NCI-H510A treated with DMSO at 0.1 percent for 48 hours (cell line): ENCODE data around the gene PTPRN2.
"Not testable (repeated sequence)": the region's sequence is repeated elsewhere in the genome, so short reads cannot be mapped to it uniquely, and the experiment has no call there.

ENCODE experiments used
- DNase-seq: peaks from one replicate; lab custom pipeline; 2025; lab: John Stamatoyannopoulos, UW

Gene PTPRN2

DNA sequence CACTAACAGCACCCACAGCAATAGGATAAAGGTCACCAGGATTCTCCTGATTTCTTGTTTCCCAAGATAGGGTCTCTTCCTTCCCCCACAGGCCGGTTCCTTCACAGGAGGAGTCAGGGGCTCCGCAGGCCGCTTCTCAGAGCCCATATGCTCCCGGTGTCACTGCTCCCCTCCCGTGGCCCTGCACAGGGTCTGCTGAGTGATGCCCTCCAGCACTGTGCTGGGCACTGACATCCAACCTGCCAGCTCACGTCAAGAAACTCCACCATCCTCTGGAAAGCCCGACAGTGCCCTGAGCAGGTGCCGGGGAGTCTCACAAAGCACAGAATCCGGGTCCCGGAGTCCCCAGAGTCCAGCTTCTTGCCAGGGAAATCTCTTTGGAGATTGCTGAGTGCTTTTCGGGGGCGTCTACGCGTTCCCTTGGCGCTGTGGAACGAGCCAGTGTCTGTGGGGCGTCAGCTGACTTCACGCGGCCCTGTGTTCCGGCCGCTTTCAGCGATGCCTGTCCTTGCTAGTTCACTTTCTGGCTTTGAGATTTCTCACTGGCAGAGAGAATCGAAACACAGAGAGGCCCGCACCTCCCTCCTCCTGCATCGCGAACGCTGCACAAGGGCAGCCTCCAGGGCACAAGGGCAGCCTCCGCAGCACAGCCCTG lies 683.3 kb downstream of the PTPRN2 start:
- DNase-seq = no peak

DNA sequence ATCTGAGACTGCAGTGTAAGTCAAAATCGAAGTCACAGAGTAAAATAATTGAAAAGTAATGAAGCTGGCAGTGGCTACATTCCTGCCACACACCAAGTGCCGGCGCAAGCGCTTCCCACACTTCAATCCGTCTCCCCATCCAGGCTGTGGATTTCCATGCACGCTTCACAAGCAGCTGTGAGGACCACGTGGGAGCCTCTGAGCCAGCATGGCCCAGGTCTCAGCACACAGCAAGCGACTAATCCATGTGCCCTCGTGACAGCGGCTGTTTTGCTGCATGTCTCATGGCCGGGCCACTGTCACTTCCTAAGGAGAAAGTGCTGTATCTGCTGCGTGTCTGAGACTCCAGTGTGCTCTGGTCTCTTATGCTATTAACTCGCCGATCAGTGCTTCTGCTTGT lies 683.9 kb downstream of the PTPRN2 start:
- DNase-seq = no peak

DNA sequence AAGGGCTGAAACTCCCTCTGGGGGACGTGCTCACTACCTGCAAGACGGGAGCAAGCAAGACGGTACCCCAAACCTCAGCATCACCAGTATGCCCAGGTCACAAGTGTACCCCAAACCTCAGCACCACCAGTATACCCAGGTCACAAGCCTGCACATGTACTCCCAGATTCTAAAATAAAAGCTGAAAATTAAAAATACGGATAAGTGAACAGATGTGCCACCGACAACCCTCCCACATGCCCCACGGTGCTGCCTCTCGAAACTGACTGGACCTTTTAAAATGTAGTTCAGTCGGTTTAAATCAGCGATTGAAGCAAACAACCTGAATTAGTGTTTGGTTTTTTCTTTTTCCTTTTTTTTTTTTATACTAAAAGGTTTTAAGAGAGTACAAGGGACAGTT lies 684.3 kb downstream of the PTPRN2 start:
- DNase-seq = no peak

DNA sequence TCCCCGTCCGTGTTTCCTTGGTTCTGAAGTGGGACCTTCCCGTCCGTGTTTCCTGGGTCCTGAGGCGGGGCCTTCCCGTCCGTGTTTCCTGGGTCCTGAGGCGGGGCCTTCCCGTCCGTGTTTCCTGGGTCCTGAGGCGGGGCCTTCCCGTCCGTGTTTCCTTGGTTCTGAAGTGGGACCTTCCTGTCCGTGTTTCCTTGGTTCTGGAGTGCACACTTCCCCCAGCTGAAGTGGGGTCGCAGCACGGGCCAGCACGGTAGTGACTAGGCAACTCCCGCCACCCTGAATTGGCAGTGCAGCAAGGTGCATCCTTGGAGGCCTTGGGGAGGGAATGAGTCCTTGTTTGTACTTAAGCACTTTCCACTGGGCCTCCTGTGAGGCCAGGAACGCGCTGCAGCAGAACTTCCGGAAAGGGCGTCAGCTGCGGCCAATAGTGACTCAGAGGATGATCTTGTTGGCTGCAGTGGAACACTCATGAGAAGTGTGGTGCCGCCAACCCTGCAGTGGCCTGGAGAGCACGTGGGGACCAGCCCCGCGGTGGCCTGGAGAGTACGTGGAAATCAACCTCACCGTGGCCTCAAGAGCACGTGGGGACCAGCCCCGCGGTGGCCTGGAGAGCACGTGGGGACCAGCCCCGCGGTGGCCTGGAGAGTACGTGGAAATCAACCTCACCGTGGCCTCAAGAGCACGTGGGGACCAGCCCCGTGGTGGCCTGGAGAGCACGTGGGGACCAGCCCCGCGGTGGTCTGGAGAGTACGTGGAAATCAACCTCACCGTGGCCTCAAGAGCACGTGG lies 685.6 kb downstream of the PTPRN2 start:
- not testable (repeated sequence) for DNase-seq

DNA sequence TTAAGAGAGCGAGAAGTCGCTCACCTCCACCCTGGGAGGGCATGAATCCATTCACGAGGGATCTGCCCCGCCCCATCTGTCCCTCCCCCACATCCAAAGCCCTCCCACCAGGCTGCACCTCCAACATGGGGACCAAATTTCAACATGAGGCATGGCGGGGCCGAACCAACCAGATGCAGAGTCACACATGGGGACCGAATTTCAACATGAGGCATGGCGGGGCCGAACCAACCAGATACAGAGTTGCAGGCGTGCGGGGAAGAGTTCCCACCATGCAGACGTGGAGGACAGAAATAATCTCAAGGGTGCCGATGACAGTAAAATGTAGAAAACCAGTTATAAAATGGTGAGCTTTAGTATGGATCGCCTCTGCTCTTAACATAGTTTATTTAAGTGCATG lies 686.5 kb downstream of the PTPRN2 start:
- no peak for DNase-seq

DNA sequence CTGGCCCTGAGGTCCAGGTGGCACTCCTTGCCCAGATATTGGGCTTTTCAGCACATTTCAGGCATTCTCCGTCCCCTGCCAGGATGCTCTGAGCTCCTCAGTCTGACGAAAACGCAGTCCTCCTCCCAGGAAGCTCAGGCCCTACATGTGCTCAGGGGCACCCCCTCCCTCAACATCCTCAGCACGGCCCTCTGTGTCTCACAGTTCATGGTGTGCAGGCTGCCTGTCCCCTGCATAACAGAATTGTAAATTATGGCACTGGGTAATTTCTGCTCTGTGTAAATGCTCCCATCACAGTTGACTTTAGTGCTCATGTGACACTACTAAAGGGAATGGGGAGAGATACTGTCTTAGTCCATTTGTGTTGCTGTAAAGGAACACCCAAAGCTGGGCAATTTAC lies 687.1 kb downstream of the PTPRN2 start:
- DNase-seq = no peak

DNA sequence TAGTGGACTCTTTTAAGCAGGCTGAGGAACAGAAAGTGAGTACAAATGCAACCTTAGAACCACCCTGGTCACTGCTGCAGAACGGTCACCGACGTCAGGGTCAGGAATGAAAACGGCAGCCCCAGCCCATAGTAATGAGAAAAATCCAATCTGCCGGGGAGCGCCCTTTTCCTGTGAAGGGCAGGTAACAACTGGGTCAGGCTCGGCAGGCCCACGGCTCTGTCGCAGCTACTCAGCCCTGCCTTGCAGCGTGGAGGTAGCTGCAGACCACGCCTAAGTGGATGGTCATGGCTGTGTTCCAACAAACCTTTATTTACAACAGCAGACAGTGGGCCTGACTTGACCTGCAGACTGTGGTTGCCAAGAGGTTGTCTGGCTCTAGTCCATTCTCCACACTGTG lies 687.6 kb downstream of the PTPRN2 start:
- DNase-seq = no peak

DNA sequence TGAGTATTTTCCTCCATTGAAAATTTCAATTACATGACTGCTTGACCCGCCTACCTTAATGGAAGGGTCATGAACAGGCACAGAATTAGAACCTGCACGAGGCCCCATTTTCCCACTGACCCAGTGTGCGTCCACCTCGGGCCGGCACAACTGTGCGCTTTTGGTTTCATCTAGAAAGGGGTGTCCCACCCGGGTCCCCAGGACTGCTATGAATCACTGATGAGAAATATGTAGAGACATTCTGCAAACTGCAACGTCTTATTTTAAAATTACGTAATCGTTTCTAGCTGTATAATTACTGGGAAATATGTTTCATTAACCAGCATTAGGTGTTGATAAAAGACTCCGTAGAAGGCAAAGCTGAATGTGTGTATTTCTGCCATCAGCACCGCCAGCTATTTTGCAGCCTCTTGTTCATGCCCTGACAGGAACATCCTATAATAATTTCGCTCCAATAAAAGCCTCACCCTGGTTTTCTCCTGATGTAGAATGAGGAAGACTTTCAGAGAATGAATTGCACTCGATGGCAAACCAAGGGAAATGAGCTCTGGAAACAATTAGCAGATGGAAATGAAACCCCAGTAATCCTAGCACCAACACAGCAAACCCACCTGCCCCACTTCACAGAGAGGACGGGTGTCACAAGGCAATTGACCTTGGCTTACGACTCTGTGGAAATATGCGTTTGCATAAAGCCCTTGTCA lies 688.7 kb downstream of the PTPRN2 start:
- DNase-seq = no peak

DNA sequence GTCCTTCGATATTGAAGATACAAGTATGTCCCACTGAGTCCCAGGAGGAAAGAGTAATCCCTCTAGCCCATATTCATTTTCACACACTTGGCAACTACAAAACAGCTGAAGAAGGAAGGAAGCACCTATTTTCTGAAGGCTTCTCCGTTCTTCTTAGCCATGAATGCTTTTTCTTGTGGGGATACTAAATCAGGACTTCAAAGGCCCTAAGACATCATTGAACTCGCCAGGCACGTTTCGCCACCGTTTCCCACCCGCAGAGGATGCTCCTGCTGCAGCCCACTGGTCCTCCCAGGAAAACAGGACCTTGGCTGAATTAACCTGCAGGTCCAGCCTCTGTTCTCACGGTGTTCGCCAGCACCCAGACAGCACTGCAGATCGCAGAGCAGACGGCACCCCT lies 689.4 kb downstream of the PTPRN2 start:
- no peak for DNase-seq

DNA sequence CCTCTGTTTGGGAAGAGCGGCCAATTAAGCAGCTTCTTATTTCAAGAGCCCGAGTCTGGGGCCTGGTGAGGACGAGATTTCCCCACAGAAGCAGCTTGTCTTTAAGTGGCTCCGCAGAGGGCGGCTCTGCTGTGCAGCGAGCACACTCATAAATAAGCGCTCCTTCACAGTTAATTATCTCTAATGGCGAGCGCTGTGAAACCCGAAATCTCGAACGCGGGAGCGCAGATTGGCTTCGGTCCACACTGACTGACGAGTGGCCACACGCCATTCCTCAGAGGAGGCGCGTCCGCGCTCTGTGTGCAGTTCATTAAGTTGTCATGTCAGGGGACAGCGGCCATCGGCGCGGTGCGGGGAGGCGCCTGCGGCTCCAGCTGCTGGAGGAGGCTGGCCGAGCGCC lies 689.9 kb downstream of the PTPRN2 start:
- no peak for DNase-seq

DNA sequence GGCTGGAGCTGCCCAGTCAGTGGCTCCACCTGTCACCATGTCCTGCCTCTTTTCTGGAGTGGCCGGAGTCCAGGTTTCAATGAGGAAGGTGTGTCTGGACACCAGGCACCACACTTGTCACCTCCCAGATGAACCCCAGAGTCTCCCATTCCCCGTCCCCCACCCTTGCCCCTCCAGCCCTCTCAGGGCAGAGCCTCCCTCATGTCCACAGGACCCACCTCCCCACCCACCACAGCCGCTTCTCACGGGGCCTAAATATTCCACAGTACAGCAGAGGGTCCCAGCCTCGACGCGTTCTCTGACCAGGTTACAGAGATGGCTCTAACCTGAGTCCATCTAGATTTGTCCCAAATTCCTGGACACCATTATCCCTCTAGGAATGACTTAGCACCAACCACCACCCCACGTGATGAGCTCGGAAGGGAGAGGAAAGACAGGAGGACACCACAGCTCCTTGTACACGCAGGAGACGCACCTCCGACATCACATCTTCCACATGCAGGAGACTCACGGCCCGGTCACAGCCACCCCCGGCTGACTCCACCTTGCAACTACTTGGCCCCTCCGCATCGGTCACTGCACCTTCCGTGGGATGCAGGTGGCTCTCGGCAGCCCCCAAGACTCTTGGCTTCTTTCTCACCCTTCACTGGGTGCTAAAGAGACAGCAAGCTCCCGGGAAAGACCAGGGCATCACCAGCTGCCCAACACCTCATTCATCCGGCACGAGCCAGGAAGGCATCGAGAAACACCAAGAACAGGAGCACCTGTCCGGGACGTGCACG lies 690.7 kb downstream of the PTPRN2 start:
- no peak for DNase-seq

DNA sequence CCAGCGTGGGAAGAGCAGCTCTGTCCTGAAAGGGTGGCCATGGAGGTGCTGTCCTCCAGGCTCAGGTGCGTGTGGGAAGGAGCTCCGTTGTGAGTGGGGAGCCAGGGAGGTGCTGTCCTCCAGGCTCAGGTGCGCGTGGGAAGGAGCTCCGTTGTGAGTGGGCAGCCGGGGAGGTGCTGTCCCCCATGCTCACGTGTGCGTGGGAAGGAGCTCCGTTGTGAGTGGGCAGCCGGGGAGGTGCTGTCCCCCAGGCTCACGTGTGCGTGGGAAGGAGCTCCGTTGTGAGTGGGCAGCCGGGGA lies 691.3 kb downstream of the PTPRN2 start:
- DNase-seq = not testable (repeated sequence)

DNA sequence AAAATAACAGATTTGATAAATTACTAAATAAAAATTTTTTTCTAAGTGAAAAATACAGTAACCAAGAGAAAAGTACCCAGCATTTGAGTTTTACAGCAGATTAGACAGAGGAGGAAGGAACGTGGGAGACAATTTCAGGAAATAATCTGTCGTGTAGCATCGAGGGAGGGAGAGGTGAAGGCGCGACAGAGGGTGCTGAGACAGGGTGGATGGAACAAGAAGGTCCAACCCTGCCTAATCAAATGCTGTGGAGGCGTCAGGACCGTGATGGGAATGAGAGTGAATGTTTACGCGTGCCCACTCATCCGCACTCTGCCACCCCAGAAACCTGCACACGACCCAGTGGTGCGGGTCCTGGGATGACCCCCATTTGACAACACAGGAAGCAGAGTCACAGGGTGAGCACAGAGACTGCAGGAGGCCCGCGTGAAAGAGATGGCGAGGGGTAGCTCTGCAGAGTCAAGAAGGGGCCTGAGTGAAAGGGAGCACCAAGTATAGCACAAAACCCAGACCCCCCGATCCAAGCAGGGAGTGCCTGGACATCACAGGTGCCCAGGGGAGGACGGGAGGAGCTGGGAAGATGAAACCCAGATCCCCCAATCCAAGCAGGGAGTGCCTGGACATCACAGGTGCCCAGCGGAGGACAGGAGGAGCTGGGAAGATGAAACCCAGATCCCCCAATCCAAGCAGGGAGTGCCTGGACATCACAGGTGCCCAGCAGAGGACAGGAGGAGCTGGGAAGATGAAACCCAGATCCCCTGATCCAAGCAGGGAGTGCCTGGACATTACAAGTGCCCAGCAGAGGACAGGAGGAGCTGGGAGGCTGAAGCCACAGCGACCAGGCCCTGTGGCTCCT lies 691.9 kb downstream of the PTPRN2 start:
- DNase-seq = no peak

DNA sequence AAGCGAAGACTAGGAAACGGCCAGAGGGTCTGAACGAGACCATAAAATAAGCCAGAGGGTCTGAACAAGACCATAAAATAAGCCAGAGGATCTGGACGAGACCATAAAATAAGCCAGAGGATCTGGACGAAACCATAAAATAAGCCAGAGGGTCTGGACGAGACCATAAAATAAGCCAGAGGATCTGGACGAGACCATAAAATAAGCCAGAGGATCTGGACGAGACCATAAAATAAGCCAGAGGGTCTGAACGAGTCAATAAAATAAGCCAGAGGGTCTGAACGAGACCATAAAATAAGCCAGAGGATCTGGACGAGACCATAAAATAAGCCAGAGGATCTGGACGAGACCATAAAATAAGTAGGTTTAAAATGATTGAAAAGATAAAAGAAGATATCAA lies 692.5 kb downstream of the PTPRN2 start:
- not testable (repeated sequence) for DNase-seq

DNA sequence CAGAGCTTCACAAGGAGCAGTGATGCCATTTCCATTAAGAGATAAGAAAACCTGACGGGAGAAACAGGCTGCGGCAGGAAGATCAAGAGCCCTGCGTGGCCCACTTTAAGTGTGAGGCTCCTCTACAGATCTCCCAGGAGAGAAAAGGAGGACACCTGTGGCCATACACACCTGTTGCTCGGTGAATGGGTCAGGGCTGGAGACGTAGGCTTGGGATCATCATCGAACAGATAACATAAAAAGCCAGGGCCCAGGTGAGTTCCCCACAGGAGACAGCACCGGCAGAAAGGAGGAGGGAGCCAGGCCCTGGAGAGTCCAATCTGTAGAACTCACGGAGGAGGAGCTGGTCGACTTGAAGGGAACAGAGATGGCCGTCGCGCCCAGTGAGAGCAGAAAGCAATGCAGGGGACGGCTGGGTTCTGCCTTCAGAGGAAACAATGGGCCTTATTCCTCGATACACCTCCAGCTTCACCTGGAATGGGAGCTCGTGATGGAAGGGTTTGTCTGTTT lies 694.0 kb downstream of the PTPRN2 start:
- no peak for DNase-seq

DNA sequence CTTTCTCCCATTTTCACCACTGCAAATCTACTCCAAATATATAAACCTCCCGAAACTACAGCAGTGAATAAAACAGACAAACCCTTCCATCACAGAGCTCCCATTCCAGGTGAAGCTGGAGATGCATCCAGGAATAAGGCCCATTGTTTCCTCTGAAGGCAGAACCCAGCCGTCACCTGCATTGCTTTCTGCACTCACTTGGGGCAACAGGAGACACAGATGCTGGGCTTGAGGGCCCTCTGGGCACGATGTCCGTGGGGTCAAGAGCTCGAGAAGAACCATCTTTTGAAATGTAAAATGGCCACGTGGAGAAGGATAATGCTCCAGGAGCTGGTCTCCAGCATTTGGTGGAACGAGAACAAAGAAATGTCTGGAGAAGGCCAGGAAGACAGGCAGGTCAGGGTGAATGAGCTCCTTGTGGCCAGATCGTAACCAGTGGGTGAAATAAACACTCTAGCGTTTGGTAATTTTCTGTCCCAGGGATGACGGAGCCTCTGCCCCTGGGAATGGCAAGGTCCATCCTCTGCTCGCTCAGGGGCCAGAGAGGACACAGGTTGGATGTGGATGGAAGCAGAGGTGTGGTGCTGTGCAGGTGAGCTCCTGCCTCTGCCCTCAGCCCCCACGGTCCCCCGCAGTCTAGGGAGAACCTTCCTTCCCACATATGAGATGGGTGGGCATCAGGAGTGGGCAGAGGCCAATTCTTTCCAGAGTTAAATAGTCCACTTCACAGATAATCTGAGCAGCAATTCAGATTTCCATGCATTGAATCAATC lies 694.7 kb downstream of the PTPRN2 start:
- no peak for DNase-seq

DNA sequence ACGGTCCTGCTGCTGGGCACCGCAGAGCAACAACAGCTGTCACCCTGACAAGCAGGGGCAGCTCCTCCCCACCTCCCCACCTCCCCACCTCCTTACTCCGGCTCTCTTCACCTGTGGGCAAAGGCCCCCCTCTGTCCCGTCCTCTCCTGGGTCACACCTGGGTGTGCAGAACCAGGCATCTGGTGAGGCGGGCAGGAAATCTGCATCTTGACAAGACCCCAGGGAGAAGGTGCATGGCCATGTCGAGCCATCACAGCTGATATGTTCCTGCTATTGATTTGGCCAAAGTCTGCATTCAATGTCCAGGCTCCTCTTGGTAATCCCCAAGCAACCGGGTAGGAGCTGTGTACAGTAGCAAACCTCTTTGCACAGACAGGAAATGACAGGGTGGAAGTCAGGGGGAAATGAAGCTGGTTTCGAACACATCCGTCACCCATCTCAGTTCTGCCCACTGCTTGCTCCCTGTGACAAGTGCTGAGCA lies 696.7 kb downstream of the PTPRN2 start:
- no peak for DNase-seq

DNA sequence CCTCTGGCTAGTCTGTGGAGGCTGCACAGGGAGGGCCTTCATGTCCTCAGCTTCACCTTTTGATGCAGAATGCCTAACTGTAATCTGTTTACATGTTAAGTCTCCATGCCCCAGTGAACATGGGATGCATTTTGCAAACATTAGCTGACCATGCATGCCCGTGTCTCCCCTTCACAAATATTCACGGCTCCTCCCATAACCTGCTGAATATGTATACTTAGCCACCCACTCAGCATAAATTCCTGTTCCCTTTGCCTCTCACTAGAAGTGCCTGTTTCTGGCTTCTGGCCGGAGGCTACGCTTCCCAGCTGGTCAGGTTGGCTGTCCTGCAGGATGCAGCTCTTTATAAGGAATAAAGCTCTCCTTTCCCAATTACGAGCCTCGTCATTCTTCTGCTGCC lies 698.1 kb downstream of the PTPRN2 start:
- DNase-seq = peak; percentile 19

DNA sequence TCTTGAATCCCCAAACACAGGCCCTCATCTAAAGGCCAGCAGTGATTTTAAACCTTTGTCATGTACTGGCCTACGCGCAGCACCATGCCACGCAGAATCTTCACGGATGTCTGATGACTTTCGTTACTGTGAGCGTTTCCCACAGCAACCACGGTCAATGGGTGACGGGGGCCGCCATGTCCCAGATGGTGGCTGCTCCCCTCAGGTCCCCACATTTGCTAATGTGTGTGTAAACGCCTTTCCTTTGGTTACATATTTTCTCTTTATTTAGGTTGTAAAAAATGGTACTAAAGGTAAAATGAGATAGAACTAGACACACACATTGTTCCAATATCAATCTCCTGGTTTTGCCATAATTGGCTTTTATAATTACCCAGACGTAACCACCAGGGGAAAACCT lies 699.0 kb downstream of the PTPRN2 start:
- DNase-seq = no peak

DNA sequence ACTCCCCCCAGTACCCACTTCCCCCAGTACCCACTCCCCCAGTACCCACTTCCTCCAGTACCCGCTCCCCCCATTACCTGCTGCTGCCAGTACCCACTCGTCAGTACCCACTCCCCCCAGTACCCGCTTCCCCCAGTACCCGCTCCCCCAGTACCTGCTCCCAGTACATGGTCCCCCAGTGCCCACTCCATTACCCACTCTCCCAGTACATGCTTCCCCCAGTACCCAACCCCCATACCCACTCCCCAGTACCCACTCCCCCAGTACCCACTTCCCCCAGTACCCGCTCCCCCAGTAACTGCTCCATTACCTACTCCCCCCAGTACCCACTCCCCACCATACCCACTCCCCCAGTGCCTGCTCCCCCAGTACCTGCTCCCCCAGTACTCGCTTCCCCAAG lies 700.2 kb downstream of the PTPRN2 start:
- DNase-seq = no peak
